ENCODE measurements around the gene HSPA5. TPM values are rescaled to one million over a fixed set of nuclear protein-coding genes. Genes with fewer than 3 reads are reported as not detected.
"Not testable (repeated sequence)": the region's sequence is repeated elsewhere in the genome, so short reads cannot be mapped to it uniquely, and the experiment has no call there.

Gene HSPA5
- total and polyA plus RNA-seq, 2 experiments from 2014 or later = 69.2 to 882 TPM

DNA sequence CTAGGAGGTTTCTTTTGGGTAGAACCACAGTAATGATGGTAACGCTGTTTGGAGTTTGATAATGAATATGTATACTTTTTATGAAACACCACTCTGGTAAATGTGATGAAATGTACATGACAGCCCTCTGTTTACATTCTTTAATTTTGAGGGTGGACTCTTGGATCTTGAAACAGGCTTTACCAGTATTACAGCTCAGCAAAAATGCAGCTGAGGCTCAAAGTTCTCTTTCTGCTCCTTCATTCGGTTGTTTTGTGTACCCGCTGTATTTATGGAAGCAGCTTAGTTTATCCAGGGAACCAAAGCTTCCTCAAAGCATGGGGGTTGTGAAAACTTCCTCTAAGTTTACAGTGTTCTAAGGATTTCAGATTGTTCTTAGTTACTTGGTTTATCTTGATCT is 31.6 kb upstream of the HSPA5 start:
- DNase-seq (ENCODE audit: low read depth in 1 of 2, low spot score in 1 of 2) = no peak
- TF ChIP-seq, protein P1, sequence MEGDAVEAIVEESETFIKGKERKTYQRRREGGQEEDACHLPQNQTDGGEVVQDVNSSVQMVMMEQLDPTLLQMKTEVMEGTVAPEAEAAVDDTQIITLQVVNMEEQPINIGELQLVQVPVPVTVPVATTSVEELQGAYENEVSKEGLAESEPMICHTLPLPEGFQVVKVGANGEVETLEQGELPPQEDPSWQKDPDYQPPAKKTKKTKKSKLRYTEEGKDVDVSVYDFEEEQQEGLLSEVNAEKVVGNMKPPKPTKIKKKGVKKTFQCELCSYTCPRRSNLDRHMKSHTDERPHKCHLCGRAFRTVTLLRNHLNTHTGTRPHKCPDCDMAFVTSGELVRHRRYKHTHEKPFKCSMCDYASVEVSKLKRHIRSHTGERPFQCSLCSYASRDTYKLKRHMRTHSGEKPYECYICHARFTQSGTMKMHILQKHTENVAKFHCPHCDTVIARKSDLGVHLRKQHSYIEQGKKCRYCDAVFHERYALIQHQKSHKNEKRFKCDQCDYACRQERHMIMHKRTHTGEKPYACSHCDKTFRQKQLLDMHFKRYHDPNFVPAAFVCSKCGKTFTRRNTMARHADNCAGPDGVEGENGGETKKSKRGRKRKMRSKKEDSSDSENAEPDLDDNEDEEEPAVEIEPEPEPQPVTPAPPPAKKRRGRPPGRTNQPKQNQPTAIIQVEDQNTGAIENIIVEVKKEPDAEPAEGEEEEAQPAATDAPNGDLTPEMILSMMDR (IDR thresholded peaks at IDR 0.05; ENCODE audit: low read depth, low read length) = no peak
- no peak overlapping the region for H3K27ac ChIP-seq
- H3K4me3 ChIP-seq = no peak overlapping the region
- no peaks in the 10 kb centered on the region for H3K9me3 ChIP-seq (ENCODE audit: low read depth)
- no peaks in the 10 kb centered on the region for H3K27me3 ChIP-seq
- H3K36me3 ChIP-seq = no peaks in the 10 kb centered on the region
- peaks cover 12% of the 10 kb centered on the region for H3K4me1 ChIP-seq (ENCODE audit: low read depth)

DNA sequence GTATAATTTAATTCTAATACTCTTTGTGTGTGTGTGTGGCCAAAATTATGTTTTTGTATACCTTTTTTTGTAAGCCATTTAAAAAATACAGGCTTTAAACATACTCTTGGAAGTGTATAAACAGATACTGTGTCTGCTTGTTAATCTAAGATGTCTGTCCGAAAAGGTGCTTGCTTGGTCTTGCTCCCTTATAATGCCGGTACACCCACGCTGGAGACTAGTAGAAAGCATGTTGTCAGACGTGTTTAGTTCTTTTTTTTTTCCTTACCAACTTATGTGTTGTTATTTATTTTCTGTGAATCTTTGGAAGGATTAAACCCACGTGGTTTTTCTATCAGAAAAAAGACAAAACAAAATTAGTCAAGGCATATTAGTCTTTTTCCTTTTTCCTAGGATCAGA is 29.9 kb upstream of the HSPA5 start:
- Histone ChIP-seq H3K27me3 (no peaks in the 10 kb centered on the region), H3K4me1 (ENCODE audit: low read depth) (peaks cover 7% of the 10 kb centered on the region), H3K9me3 (ENCODE audit: low read depth) (no peaks in the 10 kb centered on the region), H3K36me3 (no peaks in the 10 kb centered on the region), H3K27ac (no peak overlapping the region), H3K4me3 (no peak overlapping the region)
- TF ChIP-seq, protein P1 (IDR thresholded peaks at IDR 0.05; ENCODE audit: low read depth, low read length) = no peak
- DNase-seq (ENCODE audit: low read depth in 1 of 2, low spot score in 1 of 2) = no peak

DNA sequence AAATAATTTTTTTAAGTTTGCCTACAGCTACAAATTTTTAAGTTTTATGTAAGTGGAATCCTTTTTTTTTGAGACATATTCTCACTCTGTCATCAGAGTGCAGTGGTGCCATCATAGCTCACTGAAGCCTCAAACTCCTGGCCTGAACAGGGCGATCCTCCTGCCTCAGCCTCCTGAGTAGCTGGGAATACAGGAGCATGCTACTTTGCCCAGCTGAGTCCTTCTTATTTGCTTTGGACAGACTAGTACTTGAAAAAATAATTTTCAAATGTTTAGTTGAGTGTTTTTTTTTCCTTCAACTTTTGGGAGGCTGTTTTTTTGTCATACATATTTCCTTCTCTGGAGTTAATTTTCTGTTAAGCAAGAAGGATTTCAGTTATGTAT is 27.9 kb upstream of the HSPA5 start:
- H3K27ac ChIP-seq = no peak overlapping the region
- no peak for DNase-seq (ENCODE audit: low read depth in 1 of 2, low spot score in 1 of 2)
- no peaks in the 10 kb centered on the region for H3K27me3 ChIP-seq
- TF ChIP-seq, protein P1 (IDR thresholded peaks at IDR 0.05; ENCODE audit: low read depth, low read length) = no peak
- H3K4me1 ChIP-seq (ENCODE audit: low read depth) = peaks cover 3% of the 10 kb centered on the region
- H3K36me3 ChIP-seq = no peaks in the 10 kb centered on the region
- H3K9me3 ChIP-seq (ENCODE audit: low read depth) = no peaks in the 10 kb centered on the region
- H3K4me3 ChIP-seq = no peak overlapping the region

DNA sequence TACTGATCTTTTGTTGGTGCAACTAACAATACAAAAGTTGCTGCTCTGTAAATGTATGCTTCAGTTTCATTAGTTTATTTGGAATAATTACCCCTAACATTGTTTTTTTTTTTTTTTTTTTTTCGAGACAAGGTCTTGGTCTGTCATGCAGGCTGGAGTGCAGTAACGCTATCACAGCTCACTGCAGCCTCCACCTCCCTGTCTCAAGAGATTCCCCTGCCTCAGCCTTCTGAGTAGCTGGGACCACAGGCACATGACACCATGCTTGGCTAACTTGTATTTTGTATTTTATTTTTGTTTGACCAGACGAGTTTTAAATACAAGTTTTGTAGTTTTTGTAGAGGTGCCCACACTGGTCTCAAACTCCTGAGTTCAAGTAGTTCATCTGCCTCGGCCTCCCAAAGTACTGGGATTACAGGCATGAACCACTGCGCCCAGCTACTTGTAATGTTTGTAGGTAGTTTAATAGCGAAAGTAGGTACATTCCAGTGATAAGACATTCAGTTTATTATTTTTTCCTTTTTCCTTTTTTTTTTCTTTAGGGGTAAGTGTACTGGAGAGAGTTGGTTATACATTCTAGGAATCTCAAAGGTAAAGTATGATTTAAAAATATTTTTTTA is 27.4 kb upstream of the HSPA5 start:
- DNase-seq (ENCODE audit: low read depth in 1 of 2, low spot score in 1 of 2) = no peak
- no peaks in the 10 kb centered on the region for H3K9me3 ChIP-seq (ENCODE audit: low read depth)
- no peak overlapping the region for H3K4me3 ChIP-seq
- H3K4me1 ChIP-seq (ENCODE audit: low read depth) = peaks cover 3% of the 10 kb centered on the region
- H3K27me3 ChIP-seq = no peaks in the 10 kb centered on the region
- TF ChIP-seq, protein P1 (IDR thresholded peaks at IDR 0.05; ENCODE audit: low read depth, low read length) = no peak
- no peaks in the 10 kb centered on the region for H3K36me3 ChIP-seq
- H3K27ac ChIP-seq = no peak overlapping the region

DNA sequence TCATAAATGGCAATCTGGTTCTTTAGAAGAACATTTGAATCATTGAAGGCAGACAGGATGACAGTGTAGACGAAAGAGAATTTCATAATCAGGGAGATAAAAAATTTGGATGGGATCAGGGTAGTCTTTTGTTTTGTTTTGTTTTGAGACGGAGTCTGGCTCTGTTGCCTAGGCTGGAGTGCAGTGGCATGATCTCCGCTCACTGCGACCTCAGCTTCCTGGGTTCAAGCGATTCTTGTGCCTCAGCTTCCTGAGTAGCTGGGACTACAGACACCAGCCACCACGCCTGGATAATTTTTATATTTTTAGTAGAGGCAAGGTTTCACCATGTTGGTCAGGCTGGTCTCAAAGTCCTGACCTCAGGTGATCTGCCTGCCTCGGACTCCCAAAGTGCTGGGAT is 22.9 kb upstream of the HSPA5 start:
- not testable (repeated sequence) for H3K36me3 ChIP-seq; H3K9me3 ChIP-seq (ENCODE audit: low read depth); H3K4me1 ChIP-seq (ENCODE audit: low read depth); H3K27me3 ChIP-seq; H3K4me3 ChIP-seq; H3K27ac ChIP-seq
- DNase-seq (ENCODE audit: low read depth in 1 of 2, low spot score in 1 of 2) = peak in 1 of 2 donors; percentile 40

DNA sequence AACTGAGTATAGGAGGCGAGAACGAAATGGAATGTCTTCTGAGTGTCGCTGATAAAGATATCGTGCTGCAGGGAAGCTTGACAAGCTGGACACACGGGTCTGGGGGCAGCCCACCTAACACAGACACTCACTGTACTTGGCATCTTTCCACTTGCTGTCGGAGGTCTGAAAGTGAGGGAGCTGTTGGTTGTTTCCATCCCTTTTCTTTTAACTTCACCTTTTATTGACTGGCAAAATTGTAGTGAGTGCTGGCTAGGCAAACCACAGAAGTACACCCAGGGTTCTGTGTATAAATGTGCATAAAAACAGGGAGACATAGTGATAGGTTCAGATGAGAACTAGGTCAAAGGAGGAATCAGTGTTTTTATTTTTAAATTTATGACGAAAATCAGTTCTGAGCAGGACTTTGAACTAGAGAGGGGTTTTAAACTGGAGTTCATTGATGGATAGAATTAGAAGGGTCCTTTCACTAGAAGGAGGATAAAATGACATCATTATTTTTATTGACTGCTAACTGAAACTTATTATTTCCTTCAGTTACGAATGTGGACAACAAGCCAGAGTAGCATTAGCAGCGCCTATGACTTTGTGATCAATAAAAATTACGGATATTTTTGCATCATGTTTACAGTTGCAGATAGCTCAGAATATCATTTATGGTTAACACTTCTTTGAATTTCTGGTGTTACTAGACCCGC is 21.3 kb upstream of the HSPA5 start:
- no peak for DNase-seq (ENCODE audit: low read depth in 1 of 2, low spot score in 1 of 2)

More for the DNA sequence above, 21.3 kb upstream of the HSPA5 start:
- H3K4me1 ChIP-seq (ENCODE audit: low read depth) = no peaks in the 10 kb centered on the region
- no peaks in the 10 kb centered on the region for H3K9me3 ChIP-seq (ENCODE audit: low read depth)
- TF ChIP-seq, protein P1 (IDR thresholded peaks at IDR 0.05; ENCODE audit: low read depth, low read length) = no peak
- peak overlapping the region; percentile 91 for H3K27ac ChIP-seq
- H3K36me3 ChIP-seq = no peaks in the 10 kb centered on the region
- H3K4me3 ChIP-seq = peak overlapping the region; percentile 70
- no peaks in the 10 kb centered on the region for H3K27me3 ChIP-seq

All from cardiac muscle cell (in vitro differentiated cells and primary cell).